GM12872 (cell line): ENCODE results near the gene OTOS.

Source experiments
- TF ChIP-seq, protein P1 (sequence below): IDR thresholded peaks from 3 replicates; pipeline ENCODE4 v1.5.1; 2011; ENCODE audit warnings: low read depth, mild to moderate bottlenecking, low read length, moderate library complexity; ENCODE audit not compliant: insufficient read depth

Gene OTOS

DNA sequence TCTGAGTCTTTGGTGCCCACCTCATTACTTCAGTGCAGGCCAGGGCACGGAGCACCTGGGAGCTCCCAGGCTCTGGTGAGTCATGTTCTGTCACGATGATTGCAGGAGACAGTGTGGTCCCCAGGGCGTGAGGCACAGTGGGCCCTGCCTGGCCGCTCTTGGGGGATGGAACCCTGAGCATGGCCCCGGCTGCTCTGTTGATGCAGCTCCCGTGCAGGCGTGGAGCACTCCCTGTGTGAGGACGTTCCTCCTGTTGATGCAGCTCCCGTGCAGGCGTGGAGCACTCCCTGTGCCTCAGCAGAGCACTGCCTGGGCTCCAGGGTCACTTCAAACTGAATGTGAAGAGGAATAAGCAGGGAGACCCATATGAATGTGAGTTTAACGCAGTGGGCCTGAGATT lies 34.5 kb downstream of the OTOS start:
- TF ChIP-seq, protein P1, sequence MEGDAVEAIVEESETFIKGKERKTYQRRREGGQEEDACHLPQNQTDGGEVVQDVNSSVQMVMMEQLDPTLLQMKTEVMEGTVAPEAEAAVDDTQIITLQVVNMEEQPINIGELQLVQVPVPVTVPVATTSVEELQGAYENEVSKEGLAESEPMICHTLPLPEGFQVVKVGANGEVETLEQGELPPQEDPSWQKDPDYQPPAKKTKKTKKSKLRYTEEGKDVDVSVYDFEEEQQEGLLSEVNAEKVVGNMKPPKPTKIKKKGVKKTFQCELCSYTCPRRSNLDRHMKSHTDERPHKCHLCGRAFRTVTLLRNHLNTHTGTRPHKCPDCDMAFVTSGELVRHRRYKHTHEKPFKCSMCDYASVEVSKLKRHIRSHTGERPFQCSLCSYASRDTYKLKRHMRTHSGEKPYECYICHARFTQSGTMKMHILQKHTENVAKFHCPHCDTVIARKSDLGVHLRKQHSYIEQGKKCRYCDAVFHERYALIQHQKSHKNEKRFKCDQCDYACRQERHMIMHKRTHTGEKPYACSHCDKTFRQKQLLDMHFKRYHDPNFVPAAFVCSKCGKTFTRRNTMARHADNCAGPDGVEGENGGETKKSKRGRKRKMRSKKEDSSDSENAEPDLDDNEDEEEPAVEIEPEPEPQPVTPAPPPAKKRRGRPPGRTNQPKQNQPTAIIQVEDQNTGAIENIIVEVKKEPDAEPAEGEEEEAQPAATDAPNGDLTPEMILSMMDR: no peak

DNA sequence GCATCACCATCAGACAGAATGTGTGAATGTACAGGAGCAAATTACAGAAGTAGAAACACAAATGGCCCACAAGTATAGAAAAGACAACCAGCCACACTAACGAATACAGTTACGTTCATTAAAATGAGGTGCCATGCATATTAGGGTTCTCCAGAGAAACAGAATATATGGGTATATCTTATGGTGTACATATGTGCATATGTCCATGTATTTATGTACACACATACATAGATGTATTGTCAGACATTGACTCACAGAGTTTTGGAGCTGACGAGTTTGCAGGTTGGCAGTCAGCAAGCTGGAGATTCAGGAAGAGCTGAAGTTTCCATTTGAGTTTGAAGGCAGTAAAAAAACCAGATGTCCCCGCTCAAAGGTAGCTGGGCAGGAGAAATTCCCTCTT lies 37.3 kb downstream of the OTOS start:
- TF ChIP-seq, protein P1: no peak

DNA sequence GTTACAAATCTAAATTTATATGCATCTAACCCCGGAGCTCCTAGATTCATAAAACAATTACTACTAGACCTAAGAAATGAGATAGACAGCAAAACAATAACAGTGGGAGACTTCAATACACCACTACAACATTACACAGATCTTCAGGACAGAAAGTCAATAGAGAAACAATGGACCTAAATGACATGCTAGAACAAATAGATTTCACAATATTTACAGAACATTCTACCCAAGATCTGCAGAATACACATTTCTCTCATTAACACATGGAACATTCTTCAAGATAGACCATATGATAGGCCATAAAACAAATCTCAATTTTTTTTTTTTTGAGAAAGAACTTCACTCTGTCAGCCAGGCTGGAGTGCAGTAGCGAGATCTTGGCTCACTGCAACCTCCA lies 42.1 kb downstream of the OTOS start:
- TF ChIP-seq, protein P1: no peak

DNA sequence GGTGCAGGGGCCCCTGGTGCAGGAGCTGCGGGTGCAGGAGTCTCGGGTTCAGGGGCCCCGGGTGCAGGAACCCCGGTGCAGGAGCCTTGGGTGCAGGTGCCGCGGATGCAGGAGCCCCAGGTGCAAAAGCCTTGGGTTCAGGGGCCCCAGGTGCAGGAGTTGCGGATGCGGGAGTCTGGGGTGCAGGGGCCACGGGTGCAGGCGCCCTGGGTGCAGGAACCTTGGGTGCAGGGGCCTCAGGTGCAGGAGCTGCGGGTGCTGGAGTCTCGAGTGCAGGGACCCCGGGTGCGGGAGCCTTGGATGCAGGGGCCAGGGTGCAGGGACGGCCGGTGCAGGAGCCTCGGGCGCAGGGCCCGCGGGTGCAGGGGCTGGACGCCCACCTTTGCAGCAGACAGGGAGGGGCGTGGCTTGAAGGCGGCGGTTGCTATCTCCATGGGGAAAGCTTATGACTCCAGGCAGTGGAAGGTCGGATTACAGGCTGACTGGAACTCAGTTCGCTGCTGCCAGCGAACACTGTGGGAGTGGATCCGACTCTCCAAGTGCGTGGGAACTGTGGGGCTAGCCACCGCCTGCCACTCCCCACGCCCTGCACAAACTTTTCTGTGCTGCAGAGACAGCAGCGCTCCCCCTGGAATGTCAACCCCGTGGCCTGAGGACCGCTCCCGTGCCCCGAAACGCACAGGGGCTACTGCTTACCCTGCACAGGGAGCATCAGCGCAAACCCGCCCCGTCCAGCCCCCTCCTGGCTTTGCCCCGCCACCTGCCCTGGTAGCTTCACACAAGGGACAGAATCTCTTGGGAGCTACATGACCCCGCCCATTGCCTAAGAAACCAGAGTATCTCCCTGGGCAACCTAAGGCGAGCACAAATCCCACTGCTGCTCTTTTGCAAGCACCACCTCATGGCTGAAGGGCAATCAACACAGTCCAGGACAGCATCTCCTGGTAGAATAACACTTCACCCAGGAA lies 44.6 kb downstream of the OTOS start:
- TF ChIP-seq, protein P1: no peak

DNA sequence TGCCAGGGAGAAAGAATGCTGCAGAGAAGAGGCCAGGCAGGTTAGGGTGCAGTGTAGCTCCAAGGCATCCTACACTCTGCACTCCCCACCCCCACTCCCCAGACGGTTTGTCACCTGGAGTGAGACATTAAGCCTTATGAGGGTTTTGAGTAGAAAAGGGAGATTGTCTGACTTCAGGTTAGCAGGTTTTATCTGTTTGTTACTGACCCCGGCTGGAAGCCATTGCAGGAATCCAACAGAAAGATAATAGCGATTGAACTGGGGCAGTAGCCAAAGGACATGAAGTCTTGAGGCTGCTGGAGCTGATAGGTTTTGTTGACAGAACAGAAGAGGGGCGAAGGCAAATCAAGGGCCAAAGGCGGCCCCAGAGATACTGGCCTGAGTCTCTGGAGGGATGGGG lies 51.2 kb downstream of the OTOS start:
- TF ChIP-seq, protein P1: no peak
